BLaER1 treated with 17β-estradiol and CSF1 and Interleukin-3, amounts not matched to agents 10 nM and 100 nM (cell line): ENCODE results near the gene ZNF410.

ENCODE experiments used
- H3K27ac ChIP-seq, 11 experiments: shearing (Covaris generic); formaldehyde crosslinking; 2 replicates each; pipeline ENCODE4 v1.8.1; 2022
- H3K27me3 ChIP-seq, 11 experiments: shearing (Covaris generic); formaldehyde crosslinking; 2 replicates each; pipeline ENCODE4 v1.8.1; 2022
- H3K36me3 ChIP-seq, 11 experiments: shearing (Covaris generic); formaldehyde crosslinking; 2 replicates each; pipeline ENCODE4 v1.8.1; 2022
- H3K4me1 ChIP-seq, 10 experiments: shearing (Covaris generic); formaldehyde crosslinking; 2 replicates each; pipeline ENCODE4 v1.8.1; 2022
- H3K4me2 ChIP-seq, 11 experiments: shearing (Covaris generic); formaldehyde crosslinking; 2 replicates each; pipeline ENCODE4 v1.8.1; 2022
- H3K4me3 ChIP-seq, 10 experiments: shearing (Covaris generic); formaldehyde crosslinking; 2 replicates each; pipeline ENCODE4 v1.8.1; 2022
- H3K9ac ChIP-seq, 11 experiments: shearing (Covaris generic); formaldehyde crosslinking; 2 replicates each; pipeline ENCODE4 v1.8.1; 2022
- H3K9me3 ChIP-seq, 11 experiments: shearing (Covaris generic); formaldehyde crosslinking; replicated peaks in 1 of 11; 2 replicates each; pipeline ENCODE4 v1.8.1; 2022
- H4K20me1 ChIP-seq, 11 experiments: shearing (Covaris generic); formaldehyde crosslinking; 2 replicates each; pipeline ENCODE4 v1.8.1; 2022
- Cebpa-rat ChIP-seq, 11 experiments: shearing (Covaris generic); IDR thresholded peaks; 2 replicates each; pipeline ENCODE4 v1.8.1; 2022

ZNF410 gene

DNA sequence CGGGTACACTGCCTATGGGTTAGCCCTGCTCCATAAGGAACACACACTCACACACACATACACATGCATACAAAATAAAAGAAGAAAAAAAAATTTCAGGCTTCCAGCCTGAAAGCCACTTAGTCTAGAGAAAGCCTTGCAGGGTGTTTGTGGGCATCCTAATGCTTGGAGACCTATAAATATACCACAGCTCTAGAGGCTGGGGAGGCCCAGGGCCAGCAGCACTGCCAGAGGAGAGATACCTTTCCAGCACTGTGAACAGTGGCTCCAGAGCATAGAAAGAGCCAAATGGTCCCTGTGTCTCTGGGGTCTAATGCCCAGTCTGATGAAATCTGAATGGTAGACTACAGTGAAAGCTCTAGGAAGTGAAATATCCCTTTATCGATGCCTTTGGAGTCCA lies 50.4 kb downstream of the ZNF410 start:
- TF ChIP-seq Cebpa-rat (IDR thresholded peaks at IDR 0.05) = no peak
- peaks cover 0 to 20% (median 12%) of the 10 kb centered on the region in 10 experiments; a peak in 16 of 20 replicates for H3K4me1 ChIP-seq
- no peaks in the 10 kb centered on the region for H3K9me3 ChIP-seq
- H3K36me3 ChIP-seq = peaks cover 29 to 68% (median 40%) of the 10 kb centered on the region in 11 experiments
- peaks cover 0 to 20% (median 4%) of the 10 kb centered on the region in 11 experiments; a peak in 5 of 22 replicates for H4K20me1 ChIP-seq
- H3K27me3 ChIP-seq = no peaks in the 10 kb centered on the region
- no peak overlapping the region for H3K4me3 ChIP-seq
- H3K4me2 ChIP-seq = no peak overlapping the region
- no peak overlapping the region for H3K9ac ChIP-seq
- H3K27ac ChIP-seq = no peak overlapping the region

DNA sequence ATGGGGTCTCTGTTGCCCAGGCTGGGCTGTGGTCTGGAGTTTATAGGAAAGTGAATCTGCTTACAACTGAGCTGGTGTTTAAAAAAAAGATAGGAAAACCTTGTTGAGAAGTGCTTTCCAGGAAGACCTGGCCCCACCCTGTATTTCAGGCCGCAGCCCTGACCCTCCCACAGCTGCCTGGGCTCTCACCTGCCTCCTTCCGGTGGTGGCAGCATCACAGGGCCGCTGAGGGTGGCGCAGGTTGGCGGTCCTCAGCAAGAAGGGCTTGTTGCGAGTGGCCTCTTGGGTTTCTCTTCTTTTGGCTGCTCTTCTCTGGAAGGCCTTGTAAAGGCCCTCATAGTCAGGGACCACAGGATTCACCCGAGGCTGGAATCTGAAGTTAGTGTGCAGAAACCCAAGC lies 55.5 kb downstream of the ZNF410 start:
- Histone ChIP-seq H4K20me1 (no peaks in the 10 kb centered on the region), H3K9me3 (no peaks in the 10 kb centered on the region), H3K4me2 (peak overlapping the region in 10 of 11 experiments; percentile 46 to 91 (median 76); a peak in 19 of 22 replicates), H3K9ac (peak overlapping the region in 8 of 11 experiments; percentile 9 to 55 (median 44); a peak in 14 of 22 replicates), H3K27me3 (no peaks in the 10 kb centered on the region), H3K36me3 (peaks cover 0 to 19% (median 2%) of the 10 kb centered on the region in 11 experiments; a peak in 9 of 22 replicates), H3K27ac (peak overlapping the region in 10 of 11 experiments; percentile 51 to 76 (median 65); a peak in 21 of 22 replicates), H3K4me3 (peak overlapping the region in 1 of 10 experiments; percentile 22; a peak in 3 of 20 replicates), H3K4me1 (peaks cover 20 to 58% (median 42%) of the 10 kb centered on the region in 10 experiments)
- no peak for TF ChIP-seq Cebpa-rat (IDR thresholded peaks at IDR 0.05)

DNA sequence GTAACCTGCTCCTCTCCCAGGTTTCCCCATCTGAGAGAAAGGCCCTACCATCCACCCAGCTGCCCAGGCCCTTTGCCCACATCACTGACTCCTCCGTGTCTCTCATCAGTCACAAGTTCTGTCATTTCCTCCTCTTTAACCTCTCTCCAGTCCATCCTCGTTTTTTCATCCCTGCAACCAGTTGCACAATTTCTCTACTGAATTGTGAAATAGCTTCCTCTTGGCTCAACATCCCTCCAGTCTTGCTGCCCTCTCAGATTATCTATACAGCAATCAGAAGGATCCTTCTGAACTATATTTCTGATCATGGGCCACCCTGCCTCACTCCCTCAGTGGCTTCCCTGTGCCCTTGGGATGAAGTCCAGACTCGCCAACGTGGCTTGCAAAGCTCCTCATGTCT lies 56.4 kb downstream of the ZNF410 start:
- peak overlapping the region in 10 of 11 experiments; percentile 46 to 91 (median 76); a peak in 20 of 22 replicates for H3K4me2 ChIP-seq
- H3K27ac ChIP-seq = peak overlapping the region; percentile 30 to 76 (median 64); a peak in 17 of 22 replicates
- 0 out of 20 replicates have a peak overlapping the region, but pooled peaks of 2 of the 10 experiments have one; percentile 10 to 22 for H3K4me3 ChIP-seq
- no peaks in the 10 kb centered on the region for H4K20me1 ChIP-seq
- H3K4me1 ChIP-seq = peaks cover 20 to 58% (median 42%) of the 10 kb centered on the region in 10 experiments
- peak; percentile 76 to 99 (median 95); a peak in 20 of 22 replicates for TF ChIP-seq Cebpa-rat (IDR thresholded peaks at IDR 0.05)
- no peaks in the 10 kb centered on the region for H3K9me3 ChIP-seq
- H3K27me3 ChIP-seq = no peaks in the 10 kb centered on the region
- H3K36me3 ChIP-seq = peaks cover 0 to 10% (median 0%) of the 10 kb centered on the region in 11 experiments; a peak in 4 of 22 replicates
- H3K9ac ChIP-seq = peak overlapping the region in 6 of 11 experiments; percentile 33 to 53 (median 46); a peak in 11 of 22 replicates

DNA sequence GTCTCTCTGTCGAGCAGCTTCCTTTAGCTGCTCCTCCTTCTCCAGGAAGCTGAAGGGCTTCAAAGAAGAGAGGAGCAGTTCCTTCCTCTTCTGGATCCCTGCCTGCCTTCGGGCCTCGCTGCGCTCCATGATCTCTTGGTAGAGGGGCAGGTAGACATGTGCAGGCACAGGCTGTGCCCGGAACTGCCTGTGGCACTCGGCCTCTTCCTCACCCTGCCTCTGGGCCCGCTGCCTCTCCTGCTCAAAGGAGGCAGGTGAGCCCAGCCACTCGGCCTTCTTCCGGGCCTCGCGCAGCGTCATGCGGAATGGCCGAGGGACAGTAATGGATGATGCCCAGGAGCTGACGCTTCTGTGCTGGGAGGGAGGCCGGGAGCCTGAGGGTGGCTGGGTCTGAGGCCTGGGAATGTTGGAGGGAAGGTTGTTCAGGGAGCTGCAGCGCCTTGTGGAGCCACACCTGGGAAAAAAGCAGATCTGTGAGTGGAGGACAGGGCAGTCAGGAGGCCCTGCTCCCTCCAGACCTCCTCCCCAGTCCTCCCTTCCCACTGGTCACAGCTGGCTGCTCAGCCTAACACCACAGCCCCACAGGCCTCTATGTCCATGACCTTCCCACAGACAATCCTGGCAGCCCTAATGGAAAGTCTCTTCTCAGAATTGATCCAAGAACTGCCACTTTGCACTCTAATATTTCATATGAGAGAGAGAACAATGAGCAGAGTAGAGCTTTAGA lies 57.9 kb downstream of the ZNF410 start:
- H3K27me3 ChIP-seq = no peaks in the 10 kb centered on the region
- no peaks in the 10 kb centered on the region for H3K9me3 ChIP-seq
- no peak for TF ChIP-seq Cebpa-rat (IDR thresholded peaks at IDR 0.05)
- H3K4me1 ChIP-seq = peaks cover 20 to 65% (median 41%) of the 10 kb centered on the region in 10 experiments
- peak overlapping the region in 9 of 11 experiments; percentile 28 to 76 (median 64); a peak in 14 of 22 replicates for H3K27ac ChIP-seq
- no peaks in the 10 kb centered on the region for H4K20me1 ChIP-seq
- H3K4me3 ChIP-seq = no peak overlapping the region
- peak overlapping the region in 2 of 11 experiments; percentile 18 to 35; a peak in 2 of 22 replicates for H3K9ac ChIP-seq
- H3K36me3 ChIP-seq = no peaks in the 10 kb centered on the region; a peak in 3 of 22 replicates
- H3K4me2 ChIP-seq = peak overlapping the region in 9 of 11 experiments; percentile 28 to 91 (median 80); a peak in 17 of 22 replicates

DNA sequence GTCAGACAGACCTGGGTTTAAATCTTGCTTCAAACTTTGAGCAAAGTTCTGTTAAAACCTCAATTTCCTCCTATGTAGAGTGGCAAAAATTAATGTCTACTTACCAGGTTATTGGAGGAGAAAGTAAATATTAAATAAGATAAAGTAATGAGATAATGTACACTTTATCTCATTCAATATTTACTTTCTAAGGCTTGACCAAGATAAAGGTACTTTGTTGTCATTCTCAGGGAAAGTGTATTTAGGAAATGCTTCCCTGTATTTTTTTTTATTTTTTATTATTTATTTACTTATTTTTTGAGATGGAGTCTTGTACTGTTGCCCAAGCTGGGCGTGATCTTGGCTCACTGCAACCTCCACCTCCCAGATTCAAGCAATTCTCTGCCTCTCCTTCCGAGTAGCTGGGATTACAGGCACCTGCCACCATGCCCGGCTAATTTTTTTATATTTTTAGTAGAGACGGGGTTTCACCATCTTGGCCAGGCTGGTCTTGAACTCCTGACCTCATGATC lies 58.6 kb downstream of the ZNF410 start:
- Histone ChIP-seq H3K9ac (no peak overlapping the region), H3K27me3 (no peaks in the 10 kb centered on the region; a peak in 1 of 22 replicates), H3K27ac (peak overlapping the region in 2 of 11 experiments; percentile 74 to 76; a peak in 3 of 22 replicates), H3K4me1 (peaks cover 21 to 65% (median 40%) of the 10 kb centered on the region in 10 experiments), H3K4me2 (peak overlapping the region in 2 of 11 experiments; percentile 86 to 87; a peak in 2 of 22 replicates), H3K9me3 (no peaks in the 10 kb centered on the region), H3K4me3 (no peak overlapping the region), H4K20me1 (no peaks in the 10 kb centered on the region), H3K36me3 (no peaks in the 10 kb centered on the region; a peak in 2 of 22 replicates)
- no peak for TF ChIP-seq Cebpa-rat (IDR thresholded peaks at IDR 0.05)

DNA sequence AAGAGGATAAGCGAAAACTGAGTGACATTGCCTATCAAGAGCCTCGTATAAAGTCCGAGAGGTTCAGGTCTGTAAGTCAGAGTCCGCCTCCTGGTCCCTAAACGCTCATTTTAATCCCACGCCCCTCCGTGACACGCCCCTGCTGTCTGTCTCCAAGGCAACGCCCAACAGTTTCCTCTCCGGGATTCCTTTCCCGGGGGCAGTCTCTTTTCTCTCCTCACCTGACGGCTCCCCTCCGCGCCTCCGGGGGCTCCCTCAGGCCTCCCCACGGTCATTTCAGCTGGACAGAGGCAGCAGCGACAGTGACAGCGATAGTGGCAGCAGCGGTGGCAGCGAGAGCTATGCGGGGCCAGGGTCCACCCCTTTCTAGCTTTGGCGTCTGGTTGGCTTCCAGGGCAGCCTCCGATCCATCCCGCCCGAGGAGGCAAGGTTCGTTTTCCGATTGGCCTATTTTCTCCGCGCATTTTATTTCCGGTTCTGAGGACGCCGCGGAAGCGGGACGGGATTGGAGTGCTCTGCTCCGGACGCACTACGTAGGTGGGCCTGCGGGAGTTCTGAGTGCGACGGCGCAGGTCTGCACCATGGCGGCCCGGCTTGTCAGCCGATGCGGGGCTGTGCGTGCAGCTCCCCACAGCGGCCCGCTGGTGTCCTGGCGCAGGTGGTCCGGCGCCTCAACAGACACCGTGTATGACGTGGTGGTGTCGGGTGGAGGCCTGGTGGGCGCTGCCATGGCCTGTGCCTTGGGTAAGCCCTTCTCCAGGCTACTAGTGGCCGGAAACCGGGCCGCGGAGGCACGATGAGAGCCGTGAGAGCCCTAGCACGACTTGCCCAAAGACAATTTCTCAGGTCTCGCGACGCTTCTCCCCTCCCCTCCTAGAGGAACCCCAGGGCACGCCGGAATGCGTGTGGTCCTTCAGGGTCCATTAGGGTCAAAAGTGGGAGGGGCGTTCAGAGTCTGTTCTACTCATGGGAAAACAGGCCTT lies 63.4 kb downstream of the ZNF410 start, which contains the start of the genes COQ6 and FAM161B:
Gene COQ6, plus strand, starts transcription at position 551 of the 983 bp plus-strand sequence. Its CDS starts 31 bp downstream, at position 582.
Gene FAM161B, minus strand, starts transcription at position 343 of the 983 bp plus-strand sequence. Its CDS starts 68 bp downstream, at position 275.
- Histone ChIP-seq H3K4me1 (peaks cover 11 to 27% (median 16%) of the 10 kb centered on the region in 10 experiments; a peak in 18 of 20 replicates), H3K36me3 (peaks cover 3 to 19% (median 15%) of the 10 kb centered on the region in 11 experiments; a peak in 19 of 22 replicates), H3K27ac (peak within 1 kb of the TSS; percentile 44 to 83 (median 76); a peak in 21 of 22 replicates), H3K4me2 (peak within 1 kb of the TSS; percentile 76 to 93 (median 85)), H3K9ac (peak within 1 kb of the TSS; percentile 74 to 83 (median 81)), H3K4me3 (peak within 1 kb of the TSS; percentile 67 to 81 (median 69)), H3K27me3 (no peaks in the 10 kb centered on the region; a peak in 1 of 22 replicates), H4K20me1 (no peaks in the 10 kb centered on the region), H3K9me3 (no peaks in the 10 kb centered on the region)
- no peak for TF ChIP-seq Cebpa-rat (IDR thresholded peaks at IDR 0.05)

DNA sequence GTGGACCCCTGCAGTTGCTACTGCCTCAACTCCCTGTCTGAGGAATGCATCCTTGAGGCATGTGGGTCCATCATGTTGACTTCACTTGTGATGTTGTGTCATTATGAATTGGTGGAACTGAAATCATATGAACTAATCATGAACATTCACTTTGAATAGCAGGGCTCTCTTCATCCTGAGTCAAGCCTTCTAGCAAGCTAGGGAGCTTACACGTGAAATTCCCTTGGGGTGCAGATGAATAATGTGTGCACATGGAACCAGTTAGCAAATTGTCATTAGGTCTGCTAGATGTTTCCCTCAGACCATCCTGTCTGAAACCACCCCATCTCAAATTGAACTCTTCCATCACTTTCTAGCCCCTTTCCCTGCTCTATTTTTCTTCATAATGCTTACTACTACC lies 67.1 kb downstream of the ZNF410 start:
- Histone ChIP-seq H3K9ac (no peak overlapping the region), H3K27me3 (no peaks in the 10 kb centered on the region; a peak in 1 of 22 replicates), H3K4me3 (no peak overlapping the region), H3K36me3 (peaks cover 31 to 56% (median 46%) of the 10 kb centered on the region in 11 experiments), H3K4me1 (peaks cover 11 to 24% (median 16%) of the 10 kb centered on the region in 10 experiments; a peak in 18 of 20 replicates), H3K27ac (no peak overlapping the region), H3K9me3 (no peaks in the 10 kb centered on the region), H3K4me2 (no peak overlapping the region), H4K20me1 (no peaks in the 10 kb centered on the region)
- TF ChIP-seq Cebpa-rat (IDR thresholded peaks at IDR 0.05) = no peak

DNA sequence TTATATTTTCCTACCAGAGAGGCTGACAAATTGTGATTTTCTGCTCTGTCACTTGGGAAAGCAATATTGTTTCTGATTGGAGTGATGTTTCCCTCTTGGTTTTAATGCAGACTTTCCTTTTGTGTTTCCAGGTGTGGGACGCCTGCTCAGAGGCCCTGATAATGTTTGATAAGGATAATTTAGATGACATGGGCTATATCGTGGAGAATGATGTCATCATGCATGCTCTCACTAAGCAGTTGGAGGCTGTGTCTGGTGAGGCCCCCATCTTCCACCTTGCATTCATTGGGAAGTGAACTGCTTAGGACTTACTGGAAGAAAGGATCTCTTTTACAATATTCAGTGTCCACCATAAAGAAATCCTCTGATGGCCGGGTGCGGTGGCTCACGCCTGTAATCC lies 69.0 kb downstream of the ZNF410 start:
- H3K4me2 ChIP-seq = no peak overlapping the region
- no peak overlapping the region for H3K27ac ChIP-seq
- no peak overlapping the region for H3K4me3 ChIP-seq
- H3K9me3 ChIP-seq = no peaks in the 10 kb centered on the region
- no peak for TF ChIP-seq Cebpa-rat (IDR thresholded peaks at IDR 0.05)
- H3K9ac ChIP-seq = no peak overlapping the region
- no peaks in the 10 kb centered on the region for H3K27me3 ChIP-seq
- peaks cover 50 to 72% (median 64%) of the 10 kb centered on the region in 11 experiments for H3K36me3 ChIP-seq
- H3K4me1 ChIP-seq = peaks cover 4 to 26% (median 5%) of the 10 kb centered on the region in 10 experiments; a peak in 16 of 20 replicates
- no peaks in the 10 kb centered on the region for H4K20me1 ChIP-seq
